Omental fat pad (tissue), 4 donors: ENCODE results near the gene STIP1. TPM values are rescaled to one million over a fixed set of nuclear protein-coding genes. Genes with fewer than 3 reads are reported as not detected.

Experiments used
- ATAC-seq: fragments of 150-250 bp; one replicate; pipeline ENCODE4 v1.9.1; 2016; ENCODE audit warnings: mild to moderate bottlenecking, moderate library complexity; ENCODE audit not compliant: low FRiP score
- DNase-seq: peaks from one replicate; pipeline ENCODE4 v3.0.0-alpha.2; 2019; ENCODE audit warnings: low spot score
- total RNA-seq, 4 donors: library from RNA; depleted of rRNA; stranded (reverse); fragments of >200 nt; gene quantifications; one replicate each; pipeline ENCODE4 v1.1.0, GENCODE V29; 2016
- TF ChIP-seq, protein P1 (sequence below), 3 donors: fragments of 450-650 bp; IDR thresholded peaks; one replicate each; pipeline ENCODE4 v1.5.1; 2016 to 2017; ENCODE audit warnings: antibody characterized with exemption in 3 of 3, mild to moderate bottlenecking in 3 of 3, moderate library complexity in 2 of 3

STIP1 gene
- total RNA-seq, result 100 to 1,000 TPM in 2 of 4 donors, 10 to 100 TPM in 2; 73.0 to 174 (median 135) TPM

GRCh38 chr11:64185693-64186491 lies at the start of gene STIP1:
Gene STIP1 (plus strand): TSS chr11:64186171. CDS start chr11:64186262, 91 bp downstream.
- ATAC-seq, result peak; percentile 95
- TF ChIP-seq, protein P1, sequence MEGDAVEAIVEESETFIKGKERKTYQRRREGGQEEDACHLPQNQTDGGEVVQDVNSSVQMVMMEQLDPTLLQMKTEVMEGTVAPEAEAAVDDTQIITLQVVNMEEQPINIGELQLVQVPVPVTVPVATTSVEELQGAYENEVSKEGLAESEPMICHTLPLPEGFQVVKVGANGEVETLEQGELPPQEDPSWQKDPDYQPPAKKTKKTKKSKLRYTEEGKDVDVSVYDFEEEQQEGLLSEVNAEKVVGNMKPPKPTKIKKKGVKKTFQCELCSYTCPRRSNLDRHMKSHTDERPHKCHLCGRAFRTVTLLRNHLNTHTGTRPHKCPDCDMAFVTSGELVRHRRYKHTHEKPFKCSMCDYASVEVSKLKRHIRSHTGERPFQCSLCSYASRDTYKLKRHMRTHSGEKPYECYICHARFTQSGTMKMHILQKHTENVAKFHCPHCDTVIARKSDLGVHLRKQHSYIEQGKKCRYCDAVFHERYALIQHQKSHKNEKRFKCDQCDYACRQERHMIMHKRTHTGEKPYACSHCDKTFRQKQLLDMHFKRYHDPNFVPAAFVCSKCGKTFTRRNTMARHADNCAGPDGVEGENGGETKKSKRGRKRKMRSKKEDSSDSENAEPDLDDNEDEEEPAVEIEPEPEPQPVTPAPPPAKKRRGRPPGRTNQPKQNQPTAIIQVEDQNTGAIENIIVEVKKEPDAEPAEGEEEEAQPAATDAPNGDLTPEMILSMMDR (IDR thresholded peaks at IDR 0.05), result peak in 1 of 3 donors; percentile 8
- DNase-seq, result peak; percentile 93

DNA sequence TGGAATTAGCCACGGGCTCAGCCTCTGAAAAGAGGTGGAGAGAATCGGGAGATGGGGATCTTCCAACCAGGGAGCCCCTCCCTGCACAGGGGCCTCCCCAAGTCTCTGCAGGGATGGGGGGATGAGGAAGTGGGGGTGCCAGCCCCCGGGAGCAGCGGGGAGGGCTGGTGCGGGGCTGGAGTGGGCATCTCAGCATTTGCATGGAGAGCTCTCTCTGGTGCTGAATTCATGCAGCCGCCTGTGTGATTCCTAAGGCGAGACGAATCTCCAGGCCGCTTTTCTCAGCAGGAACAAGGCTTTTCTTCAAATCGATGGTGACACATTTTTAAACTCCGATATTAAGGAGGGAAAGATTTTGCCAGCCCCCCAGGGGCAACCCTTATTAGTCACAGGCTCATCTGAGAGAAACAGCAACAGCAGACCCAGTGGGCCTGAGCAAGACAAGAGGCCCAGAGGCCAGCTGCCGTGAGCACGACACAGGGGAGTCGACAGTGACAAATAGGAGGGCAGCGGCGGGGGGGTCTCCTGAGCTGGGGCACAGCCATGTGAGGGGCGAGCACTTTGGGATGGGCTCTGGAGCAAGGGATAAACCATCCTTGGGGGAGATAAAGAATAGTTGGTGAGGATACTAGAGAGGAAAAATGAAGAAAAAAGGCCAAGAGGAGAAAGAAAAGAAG lies 49.1 kb upstream of the STIP1 start:
- TF ChIP-seq, protein P1 (IDR thresholded peaks at IDR 0.05), result no peak
- no peak for DNase-seq
- ATAC-seq, result no peak

GRCh38 chr11:64138398-64138797 lies 47.6 kb upstream of the STIP1 start:
- ATAC-seq, result no peak
- TF ChIP-seq, protein P1 (IDR thresholded peaks at IDR 0.05), result no peak
- DNase-seq, result no peak

DNA sequence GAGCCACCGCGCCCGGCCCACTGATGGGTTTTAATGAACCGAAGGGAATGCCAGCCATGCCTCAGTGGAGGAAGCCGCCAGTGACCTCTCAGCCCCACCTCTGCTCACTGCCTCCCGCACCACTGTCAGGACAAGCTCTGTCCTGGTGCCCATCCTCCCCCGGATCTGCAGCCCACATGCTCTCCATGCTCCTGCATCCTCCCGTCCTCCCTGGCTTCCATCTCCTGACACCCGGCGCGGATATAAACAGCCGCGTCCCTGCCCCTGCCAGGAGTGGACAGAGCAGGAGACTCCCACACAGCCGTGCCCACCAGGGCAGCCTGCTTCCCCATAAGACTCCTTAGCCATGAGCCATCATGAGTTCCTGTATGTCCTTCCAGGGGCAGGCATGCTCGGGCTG lies 46.9 kb upstream of the STIP1 start:
- ATAC-seq, result no peak
- no peak for DNase-seq
- TF ChIP-seq, protein P1 (IDR thresholded peaks at IDR 0.05), result no peak

GRCh38 chr11:64140082-64140481 lies 45.9 kb upstream of the STIP1 start:
- ATAC-seq (no peak), DNase-seq (no peak)
- TF ChIP-seq, protein P1 (IDR thresholded peaks at IDR 0.05), result no peak

DNA sequence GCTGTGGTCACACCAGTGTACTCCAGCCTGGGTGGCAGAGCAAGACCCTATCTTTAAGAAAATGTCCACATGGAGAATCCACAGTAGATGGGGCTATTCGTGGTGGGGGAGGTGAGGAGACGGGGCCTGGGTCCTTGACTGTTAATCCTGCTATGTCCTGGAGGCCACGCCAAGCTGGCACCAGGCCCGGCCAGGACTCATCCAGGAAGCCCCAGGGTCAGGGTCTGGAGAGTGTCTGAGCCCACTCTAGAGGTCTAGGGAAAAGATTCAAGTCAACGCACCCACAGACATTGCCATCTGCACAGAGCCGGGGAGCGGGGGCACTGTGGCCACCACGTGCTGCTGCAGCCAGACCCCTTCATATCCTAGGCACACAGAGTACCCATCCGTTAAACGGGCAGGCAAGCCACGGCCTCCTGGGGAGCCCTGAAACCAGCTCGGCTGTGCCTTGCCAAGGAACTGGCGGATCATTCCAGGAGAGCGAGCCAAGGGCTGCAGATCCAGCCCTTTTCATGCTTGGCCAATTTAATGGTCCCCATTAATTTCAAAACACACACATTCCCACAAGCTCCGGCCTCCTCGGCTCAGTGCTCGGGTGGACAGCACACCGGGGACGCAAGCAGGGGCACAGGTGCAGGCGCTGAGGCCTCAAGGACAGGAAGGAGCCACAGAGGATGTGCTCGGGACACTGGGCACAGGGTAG lies 44.7 kb upstream of the STIP1 start:
- ATAC-seq (no peak), DNase-seq (no peak)
- TF ChIP-seq, protein P1 (IDR thresholded peaks at IDR 0.05), result no peak
